ENCODE measurements around the gene ATL2. TPM values are rescaled to one million over a fixed set of nuclear protein-coding genes. Genes with fewer than 3 reads are reported as not detected.
A peak's percentile ranks its signal among the peaks of the same experiment; 100 is the strongest.

Gene ATL2
- total RNA-seq, 4 donors from 2014 or later = 60.1 to 130 (median 108) TPM

- Histone ChIP-seq H3K4me1 (peaks cover 6 to 7% of the 10 kb centered on the region in 2 donors), H3K27me3 (no peaks in the 10 kb centered on the region), H3K9me3 (no peaks in the 10 kb centered on the region), H3K27ac (no peak overlapping the region), H3K4me3 (no peak overlapping the region), H3K36me3 (no peaks in the 10 kb centered on the region)
- TF ChIP-seq POLR2A (IDR thresholded peaks at IDR 0.05) (no peak), CTCF (IDR thresholded peaks at IDR 0.05 in 4 of 5, conservative IDR thresholded peaks at IDR 0.05 in 1 of 5) (no peak)
- intact Hi-C loops (cut with DNase I; ENCODE audit: low total_unique reads) = no loop called here
- in situ Hi-C loops (cut with MboI; ENCODE audit: low sequenced_read_pairs in 4 of 4) = no loop called here
- no peak for DNase-seq
- ATAC-seq = peak in 1 of 2 donors; percentile 49
These were observed 131.9 kb downstream of the ATL2 start for GRCh38 chr2:38245114-38245641.

DNA sequence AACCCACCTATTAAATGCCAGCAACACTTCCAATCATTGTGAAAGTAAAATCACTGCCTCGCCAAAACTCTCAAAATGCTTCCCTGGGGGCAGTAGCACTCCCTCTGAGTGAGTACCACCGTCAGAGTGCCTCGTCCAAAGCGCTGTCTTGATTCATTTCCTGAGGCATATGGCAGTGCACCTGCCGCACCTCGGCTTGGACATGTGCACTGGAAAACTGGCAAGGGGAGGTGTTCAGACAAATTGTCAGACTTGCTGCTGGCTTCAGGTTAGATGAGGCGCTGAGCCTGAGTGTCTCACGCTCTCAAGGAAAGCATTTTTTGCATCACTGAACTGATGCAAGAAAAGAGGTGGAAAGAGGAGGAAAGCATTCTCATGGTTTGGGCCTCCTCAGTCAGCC is 132.8 kb downstream of the ATL2 start:
- peaks cover 6 to 7% of the 10 kb centered on the region in 2 donors for H3K4me1 ChIP-seq
- in situ Hi-C loops (cut with MboI; ENCODE audit: low sequenced_read_pairs in 4 of 4) (no loop called here), intact Hi-C loops (cut with DNase I; ENCODE audit: low total_unique reads) (no loop called here)
- no peak overlapping the region for H3K27ac ChIP-seq
- H3K4me3 ChIP-seq = no peak overlapping the region
- TF ChIP-seq POLR2A (IDR thresholded peaks at IDR 0.05) = no peak
- H3K9me3 ChIP-seq = no peaks in the 10 kb centered on the region
- ATAC-seq (no peak), DNase-seq (no peak)
- H3K36me3 ChIP-seq = no peaks in the 10 kb centered on the region
- H3K27me3 ChIP-seq = no peaks in the 10 kb centered on the region

Other genes with a start within 250 kb of the ATL2 start
- gene HNRNPLL, start 225.7 kb upstream of the ATL2 start, total RNA-seq = 10 to 100 TPM; 20.0 to 42.9 (median 21.9) TPM

Measured in gastrocnemius medialis (tissue), 4 donors.